SJSA1 (cell line): ENCODE data around the gene THSD4. TPM values are rescaled to one million over a fixed set of nuclear protein-coding genes. Genes with fewer than 3 reads are reported as not detected.

ENCODE experiments used
- DNase-seq, 2 experiments: peaks; one replicate each; pipeline ENCODE4 v3.0.0-alpha.2; 2015 to 2020; ENCODE audit warnings: low spot score in 2 of 2, low read depth in 1 of 2
- H3K27ac ChIP-seq: fragments of 250-450 bp; sonication (Bioruptor Pico); 2 replicates; pipeline ENCODE4 v1.5.1; 2020; ENCODE audit warnings: mild to moderate bottlenecking, moderate library complexity
- H3K27me3 ChIP-seq: fragments of 250-450 bp; sonication (Bioruptor Pico); replicated peaks from 2 replicates; pipeline ENCODE4 v1.5.1; 2020; ENCODE audit warnings: mild to moderate bottlenecking, moderate library complexity
- H3K36me3 ChIP-seq: fragments of 250-450 bp; sonication (Bioruptor Pico); 2 replicates; pipeline ENCODE4 v1.5.1; 2020; ENCODE audit warnings: mild to moderate bottlenecking
- H3K4me1 ChIP-seq: fragments of 250-450 bp; sonication (Bioruptor Pico); replicated peaks from 2 replicates; pipeline ENCODE4 v1.6.1; 2021; ENCODE audit warnings: mild to moderate bottlenecking
- H3K4me3 ChIP-seq: fragments of 250-450 bp; sonication (Bioruptor Pico); 2 replicates; pipeline ENCODE4 v1.5.1; 2020; ENCODE audit warnings: mild to moderate bottlenecking
- H3K9me3 ChIP-seq: fragments of 250-450 bp; sonication (Bioruptor Pico); replicated peaks from 2 replicates; pipeline ENCODE4 v1.5.1; 2020; ENCODE audit warnings: mild to moderate bottlenecking
- total RNA-seq: library from RNA; depleted of rRNA; stranded (reverse); fragments of >200 nt; shearing (Covaris generic); gene quantifications from 2 replicates; pipeline ENCODE4 v1.2.3, GENCODE V29; 2014

The THSD4 gene
- total RNA-seq, 1 experiment from 2014 or later: 14.6 TPM

DNA sequence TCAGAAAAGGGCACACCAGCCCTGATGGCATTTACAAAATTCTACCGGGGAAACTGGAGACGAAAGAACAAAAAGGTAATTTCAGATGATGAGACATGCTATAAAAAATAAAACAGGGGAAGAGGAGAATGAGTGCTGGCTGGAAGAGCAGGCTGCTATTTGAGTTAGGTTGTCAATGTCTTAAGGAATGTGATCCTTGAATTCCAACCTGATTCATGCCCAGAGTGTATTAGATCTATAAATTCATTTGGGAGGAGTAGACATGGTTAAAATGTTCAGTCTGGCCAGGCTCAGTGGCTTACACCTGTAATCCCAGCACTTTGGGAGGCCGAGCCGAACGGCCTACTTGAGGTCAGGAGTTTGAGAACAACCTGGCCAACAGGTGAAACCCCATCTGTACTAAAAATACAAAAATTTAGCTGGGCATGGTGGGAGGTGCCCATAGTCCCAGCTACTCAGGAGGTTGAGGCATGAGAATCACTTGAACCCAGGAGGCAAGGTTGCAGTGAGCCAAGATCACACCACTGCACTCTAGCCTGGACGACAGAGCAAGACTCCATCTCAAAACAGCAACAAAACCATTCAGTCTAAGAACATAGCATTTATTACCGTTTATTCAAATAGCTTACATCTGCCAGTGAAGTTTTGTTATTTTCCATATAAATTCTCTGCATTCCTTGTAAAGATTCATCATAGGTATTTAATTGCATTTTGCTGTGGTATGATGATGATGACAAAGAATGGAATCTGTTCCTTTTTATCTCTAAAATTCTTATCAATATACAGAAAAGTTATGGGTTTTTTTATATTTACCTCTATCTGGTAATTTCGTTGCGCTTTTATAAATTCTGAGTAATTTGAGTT, 568.4 kb downstream of the THSD4 start:
- Histone ChIP-seq H3K4me1 (peaks cover 38% of the 10 kb centered on the region), H3K36me3 (no peaks in the 10 kb centered on the region), H3K27me3 (no peaks in the 10 kb centered on the region), H3K4me3 (no peak overlapping the region), H3K9me3 (no peaks in the 10 kb centered on the region), H3K27ac (peak overlapping the region; percentile 76)
- DNase-seq: peak in 1 of 2 experiments; percentile 40

GRCh38 chr15:71685420-71685993, 570.2 kb downstream of the THSD4 start:
- Histone ChIP-seq H3K27ac (no peak overlapping the region), H3K9me3 (peaks cover under 1% of the 10 kb centered on the region; the same call in 1 of the 2 replicates), H3K4me3 (no peak overlapping the region), H3K27me3 (no peaks in the 10 kb centered on the region), H3K36me3 (no peaks in the 10 kb centered on the region), H3K4me1 (peaks cover 31% of the 10 kb centered on the region)
- no peak for DNase-seq

- H3K4me3 ChIP-seq: no peak overlapping the region
Observed at GRCh38 chr15:71686221-71687050, 571.2 kb downstream of the THSD4 start.

GRCh38 chr15:71687902-71688508, 572.7 kb downstream of the THSD4 start:
- DNase-seq: peak in 1 of 2 experiments; percentile 47
- Histone ChIP-seq H3K27me3 (no peaks in the 10 kb centered on the region), H3K27ac (no peak overlapping the region), H3K4me3 (no peak overlapping the region), H3K9me3 (peaks cover 4% of the 10 kb centered on the region; the same call in 1 of the 2 replicates), H3K4me1 (peaks cover 52% of the 10 kb centered on the region), H3K36me3 (no peaks in the 10 kb centered on the region)

More at GRCh38 chr15:71686221-71687050, 571.2 kb downstream of the THSD4 start:
- Histone ChIP-seq H3K36me3 (no peaks in the 10 kb centered on the region), H3K9me3 (peaks cover 4% of the 10 kb centered on the region; the same call in 1 of the 2 replicates), H3K4me1 (peaks cover 37% of the 10 kb centered on the region), H3K27me3 (no peaks in the 10 kb centered on the region), H3K27ac (no peak overlapping the region)
- DNase-seq: no peak

GRCh38 chr15:71688509-71689094, 573.3 kb downstream of the THSD4 start:
- Histone ChIP-seq H3K4me1 (peaks cover 49% of the 10 kb centered on the region), H3K27me3 (no peaks in the 10 kb centered on the region), H3K36me3 (no peaks in the 10 kb centered on the region), H3K27ac (no peak overlapping the region), H3K9me3 (peaks cover 4% of the 10 kb centered on the region; the same call in 1 of the 2 replicates), H3K4me3 (no peak overlapping the region)
- no peak for DNase-seq

DNA sequence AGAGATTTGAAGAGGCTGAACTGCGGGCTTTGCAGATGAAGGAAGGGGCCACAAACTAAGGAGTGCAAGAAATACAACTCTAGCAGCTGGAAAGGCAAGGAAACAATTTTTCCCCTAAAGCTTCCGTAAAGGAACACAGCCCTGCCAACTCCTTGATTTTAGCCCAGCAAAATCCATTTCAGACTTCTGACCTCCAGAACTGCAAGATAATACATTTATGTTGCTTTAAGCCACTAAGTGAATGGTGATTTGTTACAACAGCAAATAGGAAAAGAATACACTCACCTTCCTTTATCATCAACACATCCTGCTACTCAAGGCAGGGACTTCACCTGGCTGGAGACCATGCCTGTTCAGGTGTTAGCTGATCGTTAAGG, 575.8 kb downstream of the THSD4 start:
- no peak overlapping the region for H3K4me3 ChIP-seq
- H3K36me3 ChIP-seq: no peaks in the 10 kb centered on the region
- no peaks in the 10 kb centered on the region for H3K27me3 ChIP-seq
- H3K4me1 ChIP-seq: peaks cover 38% of the 10 kb centered on the region
- peaks cover 4% of the 10 kb centered on the region; the same call in 1 of the 2 replicates for H3K9me3 ChIP-seq
- peak in 1 of 2 experiments; percentile 15 for DNase-seq
- H3K27ac ChIP-seq: no peak overlapping the region

GRCh38 chr15:71691458-71692417, 576.5 kb downstream of the THSD4 start:
- Histone ChIP-seq H3K36me3 (no peaks in the 10 kb centered on the region), H3K9me3 (peaks cover 4% of the 10 kb centered on the region; the same call in 1 of the 2 replicates), H3K27ac (peak overlapping the region; percentile 69), H3K4me3 (no peak overlapping the region), H3K27me3 (no peaks in the 10 kb centered on the region), H3K4me1 (peaks cover 38% of the 10 kb centered on the region)
- DNase-seq: peak; percentile 83 to 89

DNA sequence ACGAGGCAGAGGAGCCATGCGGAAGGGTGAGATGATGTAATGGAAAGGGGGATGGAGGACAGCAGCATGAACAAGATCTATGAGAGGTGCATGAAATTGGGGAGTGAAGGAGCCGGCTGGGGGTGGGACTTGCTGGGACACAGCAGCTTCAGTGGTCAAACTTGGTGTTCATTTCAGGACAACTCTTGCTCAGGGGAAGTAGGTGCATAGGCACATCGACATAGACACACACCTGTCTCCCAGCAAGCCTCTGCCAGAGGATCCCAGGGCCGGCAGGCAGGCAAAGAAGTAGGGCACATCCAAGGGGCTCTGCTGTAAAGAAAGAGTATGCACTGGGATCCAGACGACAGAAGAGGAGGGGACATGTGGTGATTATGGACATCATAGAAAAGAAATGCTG, 582.0 kb downstream of the THSD4 start:
- H3K27me3 ChIP-seq: no peaks in the 10 kb centered on the region
- H3K4me3 ChIP-seq: no peak overlapping the region
- H3K27ac ChIP-seq: no peak overlapping the region
- no peaks in the 10 kb centered on the region for H3K36me3 ChIP-seq
- no peak for DNase-seq
- H3K4me1 ChIP-seq: peaks cover 10% of the 10 kb centered on the region
- no peaks in the 10 kb centered on the region for H3K9me3 ChIP-seq

DNA sequence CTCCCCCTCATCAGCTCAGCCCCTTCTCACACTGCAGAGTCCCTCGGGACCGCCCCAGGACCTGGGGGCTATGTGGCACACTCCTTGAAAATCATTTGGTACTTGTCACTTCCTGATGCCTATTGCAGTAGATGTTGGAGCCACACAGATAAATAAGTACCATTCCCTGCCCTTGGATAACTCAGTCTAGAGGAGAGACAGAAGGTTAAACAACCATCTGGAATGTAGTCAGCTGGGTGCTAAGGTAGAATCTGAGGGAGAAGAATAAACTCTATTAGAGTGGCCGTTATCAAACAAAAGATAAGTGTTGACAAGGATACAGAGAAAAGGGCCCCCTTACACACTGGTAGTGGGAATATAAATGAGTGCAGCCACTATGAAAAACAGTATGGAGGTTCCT, 582.8 kb downstream of the THSD4 start:
- Histone ChIP-seq H3K4me1 (peaks cover 2% of the 10 kb centered on the region; the same call in 1 of the 2 replicates), H3K27me3 (no peaks in the 10 kb centered on the region), H3K27ac (no peak overlapping the region), H3K36me3 (no peaks in the 10 kb centered on the region), H3K9me3 (no peaks in the 10 kb centered on the region), H3K4me3 (no peak overlapping the region)
- no peak for DNase-seq

GRCh38 chr15:71698742-71699141, 583.5 kb downstream of the THSD4 start:
- Histone ChIP-seq H3K36me3 (no peaks in the 10 kb centered on the region), H3K27me3 (no peaks in the 10 kb centered on the region), H3K27ac (no peak overlapping the region), H3K9me3 (no peaks in the 10 kb centered on the region), H3K4me3 (no peak overlapping the region), H3K4me1 (no peaks in the 10 kb centered on the region)
- DNase-seq: no peak

DNA sequence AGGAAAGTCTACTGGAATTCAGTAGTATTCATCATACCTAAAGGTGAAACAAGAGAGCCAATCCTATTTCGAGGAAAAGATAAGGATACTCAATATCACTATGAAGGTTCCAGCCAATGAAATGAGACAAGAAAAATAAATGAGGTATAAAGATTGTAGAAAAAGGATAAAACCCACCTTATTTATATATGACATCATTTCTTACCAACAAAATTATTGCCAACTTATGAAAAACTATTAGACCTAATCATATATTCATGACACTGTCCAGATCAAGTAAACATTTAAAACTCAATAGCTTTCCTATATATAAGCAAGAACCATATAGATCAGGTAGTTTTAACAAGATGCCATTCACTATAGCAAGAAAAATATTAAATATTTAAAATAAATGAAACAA, 584.7 kb downstream of the THSD4 start:
- Histone ChIP-seq H3K9me3 (no peaks in the 10 kb centered on the region), H3K4me1 (peaks cover 7% of the 10 kb centered on the region), H3K27ac (no peak overlapping the region), H3K36me3 (no peaks in the 10 kb centered on the region), H3K4me3 (no peak overlapping the region), H3K27me3 (no peaks in the 10 kb centered on the region)
- DNase-seq: no peak

GRCh38 chr15:71701808-71702207, 586.5 kb downstream of the THSD4 start:
- no peak for DNase-seq
- peaks cover 26% of the 10 kb centered on the region for H3K4me1 ChIP-seq
- H3K9me3 ChIP-seq: no peaks in the 10 kb centered on the region
- no peak overlapping the region for H3K27ac ChIP-seq
- no peaks in the 10 kb centered on the region for H3K36me3 ChIP-seq
- no peak overlapping the region for H3K4me3 ChIP-seq
- H3K27me3 ChIP-seq: no peaks in the 10 kb centered on the region
